Left lung (tissue), 10 donors: ENCODE data around the gene CYP4B1. TPM values are rescaled to one million over a fixed set of nuclear protein-coding genes. Genes with fewer than 3 reads are reported as not detected.

Experiments used
- ATAC-seq: fragments of 200-7000 bp; cut with Tn5 transposase; one replicate; pipeline ENCODE4 v1.9.1; 2020; ENCODE audit warnings: moderate library complexity
- DNase-seq, 4 donors: peaks; one replicate each; pipeline ENCODE4 v3.0.0-alpha.2; 2013 to 2020
- H3K27ac ChIP-seq, 2 donors: fragments of 200-600 bp; sonication (generic) in 1 of 2; one replicate each; pipeline versions ENCODE4 v1.5.0 to v1.8.0; 2020 to 2021
- H3K27me3 ChIP-seq, 2 donors: fragments of 200-600 bp; sonication (generic) in 1 of 2; one replicate each; pipeline versions ENCODE4 v1.5.0 to v1.8.0; 2020 to 2021
- H3K36me3 ChIP-seq, 2 donors: fragments of 200-600 bp; sonication (generic) in 1 of 2; one replicate each; pipeline versions ENCODE4 v1.5.0 to v1.8.0; 2020 to 2021
- H3K4me1 ChIP-seq, 2 donors: fragments of 200-600 bp; one replicate each; pipeline ENCODE4 v1.8.0; 2021
- H3K4me3 ChIP-seq, 2 donors: fragments of 200-600 bp; sonication (generic) in 1 of 2; one replicate each; pipeline versions ENCODE4 v1.5.0 to v1.8.0; 2020 to 2021; ENCODE audit warnings: mild to moderate bottlenecking in 1 of 2
- H3K9me3 ChIP-seq, 2 donors: fragments of 200-600 bp; sonication (generic) in 1 of 2; one replicate each; pipeline versions ENCODE4 v1.5.0 to v1.8.0; 2020 to 2021
- intact Hi-C, 2 donors: fragments of 100-400 bp; cut with DNase I; formaldehyde crosslinking; loops; one replicate each; pipeline versions ENCODE4 v1.11.2 to v1.14.2; 2022
- polyA plus RNA-seq, 6 donors: library from polyadenylated mRNA; unstranded; fragments of 120-200 nt; gene quantifications; one replicate each; pipeline ENCODE4 v1.2.1, GENCODE V29; 2013; ENCODE audit not compliant: insufficient read length in 6 of 6
- total RNA-seq, 2 donors: library from RNA; stranded (reverse); fragmentation: NEBNext Ultra II Directional; extraction: Animal tissue kit (Norgen Biotek cat#: 25700); gene quantifications; one replicate each; pipeline ENCODE4 v1.2.1, GENCODE V29; 2021
- TF ChIP-seq, protein P1 (sequence below), 2 donors: fragments of 200-600 bp; sonication (generic) in 1 of 2; IDR thresholded peaks; one replicate each; pipeline versions ENCODE4 v1.5.0 to v1.8.0; 2021; ENCODE audit warnings: antibody characterized with exemption in 2 of 2
- donor health status: DM: no; HTN: yes; CAD: no.
- donor health status: DM: no; HTN: no; CAD: no.

The CYP4B1 gene
- total and polyA plus RNA-seq, 8 donors: 1.6 to 417 (median 2.5) TPM

DNA sequence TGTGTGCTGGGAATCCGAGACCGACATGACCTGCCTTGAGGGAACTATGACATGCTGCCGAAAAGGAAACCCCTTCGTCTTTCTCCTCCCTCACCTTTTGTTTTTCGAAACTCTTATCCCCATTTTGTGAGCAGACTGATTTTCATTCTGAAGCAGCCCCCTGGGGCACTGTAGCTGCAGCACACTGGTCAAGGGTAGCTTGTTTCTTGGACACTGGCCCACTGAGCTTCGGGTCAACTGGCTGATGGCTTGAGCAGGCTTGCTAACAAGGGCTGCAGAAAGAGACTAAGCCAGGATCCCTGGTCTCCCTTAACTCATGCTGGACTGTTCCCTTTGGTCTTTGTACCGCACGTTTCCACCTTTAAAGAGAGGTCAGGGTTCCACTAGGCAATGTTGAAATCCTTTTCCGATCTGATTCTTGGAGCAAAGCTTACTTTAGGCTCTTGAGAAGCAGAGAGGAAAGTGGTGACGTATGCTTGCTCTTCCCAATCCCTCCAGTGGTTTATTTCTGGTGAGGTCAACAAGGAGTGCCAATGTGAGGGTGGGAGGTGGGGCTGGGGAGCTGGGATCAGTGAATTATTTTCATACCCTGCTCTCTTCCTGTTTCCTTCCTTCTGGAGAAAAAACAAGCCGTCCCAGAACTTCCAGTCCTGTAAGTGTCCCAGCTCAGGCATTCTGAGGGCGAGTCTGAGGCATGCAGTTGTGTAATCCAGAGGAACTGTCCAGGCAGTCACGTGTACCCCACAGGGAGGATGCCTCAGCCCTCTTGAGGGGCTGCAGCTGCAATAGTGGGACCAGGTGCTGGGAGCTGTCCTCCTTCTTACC is 7.6 kb downstream of the CYP4B1 start:
- no peaks in the 10 kb centered on the region for H3K36me3 ChIP-seq
- DNase-seq (peak in 3 of 4 donors; percentile 13 to 66 (median 48)), ATAC-seq (peak; percentile 73)
- no peaks in the 10 kb centered on the region for H3K9me3 ChIP-seq
- no peaks in the 10 kb centered on the region for H3K27me3 ChIP-seq
- H3K4me1 ChIP-seq: peaks cover 19 to 39% of the 10 kb centered on the region in 2 donors
- H3K4me3 ChIP-seq: no peak overlapping the region
- intact Hi-C loops: no loop called here
- TF ChIP-seq, protein P1, sequence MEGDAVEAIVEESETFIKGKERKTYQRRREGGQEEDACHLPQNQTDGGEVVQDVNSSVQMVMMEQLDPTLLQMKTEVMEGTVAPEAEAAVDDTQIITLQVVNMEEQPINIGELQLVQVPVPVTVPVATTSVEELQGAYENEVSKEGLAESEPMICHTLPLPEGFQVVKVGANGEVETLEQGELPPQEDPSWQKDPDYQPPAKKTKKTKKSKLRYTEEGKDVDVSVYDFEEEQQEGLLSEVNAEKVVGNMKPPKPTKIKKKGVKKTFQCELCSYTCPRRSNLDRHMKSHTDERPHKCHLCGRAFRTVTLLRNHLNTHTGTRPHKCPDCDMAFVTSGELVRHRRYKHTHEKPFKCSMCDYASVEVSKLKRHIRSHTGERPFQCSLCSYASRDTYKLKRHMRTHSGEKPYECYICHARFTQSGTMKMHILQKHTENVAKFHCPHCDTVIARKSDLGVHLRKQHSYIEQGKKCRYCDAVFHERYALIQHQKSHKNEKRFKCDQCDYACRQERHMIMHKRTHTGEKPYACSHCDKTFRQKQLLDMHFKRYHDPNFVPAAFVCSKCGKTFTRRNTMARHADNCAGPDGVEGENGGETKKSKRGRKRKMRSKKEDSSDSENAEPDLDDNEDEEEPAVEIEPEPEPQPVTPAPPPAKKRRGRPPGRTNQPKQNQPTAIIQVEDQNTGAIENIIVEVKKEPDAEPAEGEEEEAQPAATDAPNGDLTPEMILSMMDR (IDR thresholded peaks at IDR 0.05): no peak
- H3K27ac ChIP-seq: peak overlapping the region; percentile 75 to 78

DNA sequence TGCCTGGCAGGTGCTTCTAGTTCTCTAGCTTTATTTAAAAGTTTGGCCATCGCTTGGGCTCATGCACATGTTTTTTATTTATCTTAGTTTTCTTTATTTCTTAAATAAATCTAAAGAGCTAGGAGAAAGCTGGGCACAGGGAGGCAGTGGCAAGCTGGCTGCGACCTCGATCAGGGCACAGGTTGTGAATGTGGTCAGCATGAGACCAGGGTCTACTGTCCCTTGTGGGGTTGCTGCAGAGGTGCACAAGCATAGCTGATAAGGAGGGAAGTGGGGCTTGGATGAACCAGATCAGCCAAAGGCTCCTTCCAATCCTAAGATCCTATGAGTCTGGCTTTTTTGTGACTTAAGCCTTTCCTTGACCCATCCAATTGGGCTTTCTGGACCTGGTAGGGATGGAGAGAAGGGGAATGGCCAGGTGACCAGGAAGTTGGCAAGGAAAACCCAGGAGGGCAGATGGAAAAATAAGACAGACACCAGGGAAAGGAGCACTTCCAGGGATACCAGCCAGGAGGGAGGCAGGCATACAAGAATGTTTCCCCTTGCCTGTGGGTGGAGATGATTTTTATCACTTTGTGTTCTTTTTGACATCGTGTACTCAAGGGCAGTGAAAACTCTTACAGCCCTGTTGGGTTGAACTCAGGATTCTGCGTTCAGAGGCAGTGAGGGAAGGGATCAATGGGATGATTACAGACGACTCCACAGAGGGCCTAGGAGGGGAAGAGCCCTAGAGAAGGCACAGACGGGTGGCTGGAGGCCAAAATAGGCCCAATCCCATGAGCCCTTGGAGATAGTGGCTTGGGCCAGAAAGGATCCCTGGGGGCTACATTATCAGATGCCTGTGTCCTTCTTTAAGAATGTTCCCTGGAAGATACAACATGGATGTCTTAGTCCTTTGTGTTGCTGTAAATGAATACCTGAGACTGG is 8.5 kb downstream of the CYP4B1 start:
- peak overlapping the region; percentile 75 to 78 for H3K27ac ChIP-seq
- no peaks in the 10 kb centered on the region for H3K9me3 ChIP-seq
- no peaks in the 10 kb centered on the region for H3K36me3 ChIP-seq
- no peaks in the 10 kb centered on the region for H3K27me3 ChIP-seq
- no peak for DNase-seq
- TF ChIP-seq, protein P1 (IDR thresholded peaks at IDR 0.05): no peak
- peaks cover 19 to 39% of the 10 kb centered on the region in 2 donors for H3K4me1 ChIP-seq
- H3K4me3 ChIP-seq: no peak overlapping the region
- intact Hi-C loops: no loop called here
- no peak for ATAC-seq

DNA sequence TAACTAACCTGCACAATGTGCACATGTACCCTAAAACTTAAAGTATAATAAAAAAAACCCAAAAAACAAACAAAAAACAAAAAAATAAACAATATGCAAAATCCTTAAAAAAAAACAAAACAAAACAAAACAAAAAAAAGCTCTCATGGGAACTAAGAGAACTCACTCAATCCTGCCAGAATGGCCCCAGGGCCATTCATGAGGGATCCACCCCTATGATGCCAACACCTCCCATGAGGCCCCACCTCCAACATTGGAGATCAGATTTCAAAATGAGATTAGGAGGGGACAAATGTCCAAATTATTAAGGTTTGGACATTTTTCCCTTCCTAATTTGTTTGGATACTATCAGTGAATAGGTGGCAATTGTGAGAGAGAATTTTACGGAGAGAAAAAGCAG is 10.2 kb downstream of the CYP4B1 start:
- Histone ChIP-seq H3K9me3 (no peaks in the 10 kb centered on the region), H3K4me1 (peaks cover 19 to 30% of the 10 kb centered on the region in 2 donors), H3K36me3 (no peaks in the 10 kb centered on the region), H3K27me3 (no peaks in the 10 kb centered on the region), H3K4me3 (no peak overlapping the region), H3K27ac (no peak overlapping the region)
- intact Hi-C loops: no loop called here
- ATAC-seq (no peak), DNase-seq (no peak)
- TF ChIP-seq, protein P1 (IDR thresholded peaks at IDR 0.05): no peak

DNA sequence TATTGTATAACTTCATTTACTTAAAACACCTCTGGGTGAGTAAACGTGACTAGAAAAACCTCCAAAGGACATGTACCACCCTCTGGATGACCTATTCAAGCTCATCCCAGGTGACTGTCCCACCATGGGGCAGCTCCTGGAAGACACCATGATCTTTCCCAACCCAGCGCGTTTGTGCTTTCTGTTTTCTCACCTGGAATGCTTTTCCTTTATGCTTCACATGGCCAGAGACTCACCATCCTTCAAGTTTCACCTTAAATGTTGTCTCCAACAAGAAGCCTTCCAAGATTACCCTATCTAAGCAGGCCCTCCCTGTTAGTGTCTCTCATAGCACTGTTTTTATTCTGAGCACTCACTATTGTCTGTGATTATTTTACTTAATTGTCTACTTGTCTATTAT is 11.1 kb downstream of the CYP4B1 start:
- TF ChIP-seq, protein P1 (IDR thresholded peaks at IDR 0.05): no peak
- peaks cover 18 to 26% of the 10 kb centered on the region in 2 donors for H3K4me1 ChIP-seq
- H3K36me3 ChIP-seq: no peaks in the 10 kb centered on the region
- ATAC-seq (no peak), DNase-seq (no peak)
- no peak overlapping the region for H3K27ac ChIP-seq
- H3K9me3 ChIP-seq: no peaks in the 10 kb centered on the region
- intact Hi-C loops: no loop called here
- no peaks in the 10 kb centered on the region for H3K27me3 ChIP-seq
- no peak overlapping the region for H3K4me3 ChIP-seq

DNA sequence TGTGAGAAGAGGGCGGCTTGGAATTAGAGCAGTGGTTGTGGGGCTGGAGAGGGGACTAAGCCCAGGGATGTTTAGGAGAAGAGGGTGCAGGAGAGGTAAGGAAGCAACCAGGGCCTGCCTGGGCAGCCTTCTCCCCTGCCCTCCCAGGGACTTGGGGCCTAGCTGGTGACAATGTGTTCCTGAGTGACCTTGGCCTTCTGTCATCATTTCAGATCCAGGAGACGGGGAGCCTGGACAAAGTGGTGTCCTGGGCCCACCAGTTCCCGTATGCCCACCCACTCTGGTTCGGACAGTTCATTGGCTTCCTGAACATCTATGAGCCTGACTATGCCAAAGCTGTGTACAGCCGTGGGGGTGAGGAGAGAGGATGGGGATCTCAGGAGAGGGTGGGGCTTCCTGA is 11.8 kb downstream of the CYP4B1 start:
- Histone ChIP-seq H3K27me3 (no peaks in the 10 kb centered on the region), H3K4me3 (no peak overlapping the region), H3K4me1 (peaks cover 12 to 19% of the 10 kb centered on the region in 2 donors), H3K36me3 (no peaks in the 10 kb centered on the region), H3K9me3 (no peaks in the 10 kb centered on the region), H3K27ac (no peak overlapping the region)
- TF ChIP-seq, protein P1 (IDR thresholded peaks at IDR 0.05): no peak
- intact Hi-C loops: no loop called here
- ATAC-seq (no peak), DNase-seq (no peak)
